WTC11 (cell line): ENCODE results near the gene ARHGEF12.

Source experiments
- ATF6 ChIP-seq: sonication (generic); formaldehyde crosslinking; IDR thresholded peaks from 2 replicates; pipeline ENCODE4 v1.8.1; 2023; ENCODE audit warnings: mild to moderate bottlenecking, missing genetic modification reagents
- CREB1 ChIP-seq: sonication (generic); formaldehyde crosslinking; IDR thresholded peaks from 2 replicates; pipeline ENCODE4 v1.8.0; 2023; ENCODE audit warnings: mild to moderate bottlenecking, missing genetic modification reagents
- E2F1 ChIP-seq: sonication (generic); formaldehyde crosslinking; IDR thresholded peaks from 2 replicates; pipeline ENCODE4 v1.8.0; 2022; ENCODE audit warnings: mild to moderate bottlenecking, missing genetic modification reagents
- GABPB1 ChIP-seq: sonication (generic); formaldehyde crosslinking; IDR thresholded peaks from 2 replicates; pipeline ENCODE4 v1.8.1; 2023; ENCODE audit warnings: mild to moderate bottlenecking, missing genetic modification reagents
- HMGXB4 ChIP-seq: sonication (generic); formaldehyde crosslinking; IDR thresholded peaks from 2 replicates; pipeline ENCODE4 v1.8.1; 2023; ENCODE audit warnings: mild to moderate bottlenecking, moderate library complexity, missing genetic modification reagents
- NFYB ChIP-seq: sonication (generic); formaldehyde crosslinking; conservative IDR thresholded peaks from 2 replicates; pipeline ENCODE4 v1.8.0; 2022; ENCODE audit warnings: low read depth, missing genetic modification reagents
- NR3C1 ChIP-seq: sonication (generic); formaldehyde crosslinking; conservative IDR thresholded peaks from 2 replicates; pipeline ENCODE4 v1.8.1; 2023; ENCODE audit warnings: low read depth, mild to moderate bottlenecking, missing genetic modification reagents
- SP1 ChIP-seq: sonication (generic); formaldehyde crosslinking; conservative IDR thresholded peaks from 2 replicates; pipeline ENCODE4 v1.8.1; 2022; ENCODE audit warnings: missing genetic modification reagents
- ZNF423 ChIP-seq: fragments of 250-450 bp; sonication (Bioruptor Pico); IDR thresholded peaks from 2 replicates; pipeline ENCODE4 v2.1.2; 2022; ENCODE audit warnings: mild to moderate bottlenecking, moderate library complexity
- TF ChIP-seq, protein P1 (sequence below): fragments of 200-600 bp; IDR thresholded peaks from 2 replicates; pipeline ENCODE4 v1.8.0; 2022; ENCODE audit warnings: antibody characterized with exemption
- TF ChIP-seq, protein P2 (sequence below): sonication (generic); formaldehyde crosslinking; IDR thresholded peaks from 2 replicates; pipeline ENCODE4 v1.8.1; 2022; ENCODE audit warnings: low read depth, missing genetic modification reagents, borderline replicate concordance
- TF ChIP-seq, protein P3 (sequence below): sonication (generic); formaldehyde crosslinking; IDR thresholded peaks from 2 replicates; pipeline ENCODE4 v1.8.1; 2022; ENCODE audit warnings: mild to moderate bottlenecking, missing genetic modification reagents, moderate library complexity, borderline replicate concordance

- TF ChIP-seq ZNF423 (CRISPR knock-in tag): no peak
- TF ChIP-seq, protein P1, sequence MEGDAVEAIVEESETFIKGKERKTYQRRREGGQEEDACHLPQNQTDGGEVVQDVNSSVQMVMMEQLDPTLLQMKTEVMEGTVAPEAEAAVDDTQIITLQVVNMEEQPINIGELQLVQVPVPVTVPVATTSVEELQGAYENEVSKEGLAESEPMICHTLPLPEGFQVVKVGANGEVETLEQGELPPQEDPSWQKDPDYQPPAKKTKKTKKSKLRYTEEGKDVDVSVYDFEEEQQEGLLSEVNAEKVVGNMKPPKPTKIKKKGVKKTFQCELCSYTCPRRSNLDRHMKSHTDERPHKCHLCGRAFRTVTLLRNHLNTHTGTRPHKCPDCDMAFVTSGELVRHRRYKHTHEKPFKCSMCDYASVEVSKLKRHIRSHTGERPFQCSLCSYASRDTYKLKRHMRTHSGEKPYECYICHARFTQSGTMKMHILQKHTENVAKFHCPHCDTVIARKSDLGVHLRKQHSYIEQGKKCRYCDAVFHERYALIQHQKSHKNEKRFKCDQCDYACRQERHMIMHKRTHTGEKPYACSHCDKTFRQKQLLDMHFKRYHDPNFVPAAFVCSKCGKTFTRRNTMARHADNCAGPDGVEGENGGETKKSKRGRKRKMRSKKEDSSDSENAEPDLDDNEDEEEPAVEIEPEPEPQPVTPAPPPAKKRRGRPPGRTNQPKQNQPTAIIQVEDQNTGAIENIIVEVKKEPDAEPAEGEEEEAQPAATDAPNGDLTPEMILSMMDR: no peak
- no peak for TF ChIP-seq E2F1 (CRISPR knock-in tag)
- TF ChIP-seq, protein P2, sequence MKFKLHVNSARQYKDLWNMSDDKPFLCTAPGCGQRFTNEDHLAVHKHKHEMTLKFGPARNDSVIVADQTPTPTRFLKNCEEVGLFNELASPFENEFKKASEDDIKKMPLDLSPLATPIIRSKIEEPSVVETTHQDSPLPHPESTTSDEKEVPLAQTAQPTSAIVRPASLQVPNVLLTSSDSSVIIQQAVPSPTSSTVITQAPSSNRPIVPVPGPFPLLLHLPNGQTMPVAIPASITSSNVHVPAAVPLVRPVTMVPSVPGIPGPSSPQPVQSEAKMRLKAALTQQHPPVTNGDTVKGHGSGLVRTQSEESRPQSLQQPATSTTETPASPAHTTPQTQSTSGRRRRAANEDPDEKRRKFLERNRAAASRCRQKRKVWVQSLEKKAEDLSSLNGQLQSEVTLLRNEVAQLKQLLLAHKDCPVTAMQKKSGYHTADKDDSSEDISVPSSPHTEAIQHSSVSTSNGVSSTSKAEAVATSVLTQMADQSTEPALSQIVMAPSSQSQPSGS (CRISPR knock-in tag): no peak
- no peak for TF ChIP-seq CREB1
- no peak for TF ChIP-seq GABPB1 (CRISPR knock-in tag)
- TF ChIP-seq HMGXB4 (CRISPR knock-in tag): no peak
- TF ChIP-seq, protein P3, sequence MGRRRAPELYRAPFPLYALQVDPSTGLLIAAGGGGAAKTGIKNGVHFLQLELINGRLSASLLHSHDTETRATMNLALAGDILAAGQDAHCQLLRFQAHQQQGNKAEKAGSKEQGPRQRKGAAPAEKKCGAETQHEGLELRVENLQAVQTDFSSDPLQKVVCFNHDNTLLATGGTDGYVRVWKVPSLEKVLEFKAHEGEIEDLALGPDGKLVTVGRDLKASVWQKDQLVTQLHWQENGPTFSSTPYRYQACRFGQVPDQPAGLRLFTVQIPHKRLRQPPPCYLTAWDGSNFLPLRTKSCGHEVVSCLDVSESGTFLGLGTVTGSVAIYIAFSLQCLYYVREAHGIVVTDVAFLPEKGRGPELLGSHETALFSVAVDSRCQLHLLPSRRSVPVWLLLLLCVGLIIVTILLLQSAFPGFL (CRISPR knock-in tag): no peak
- no peak for TF ChIP-seq NR3C1 (CRISPR knock-in tag)
- TF ChIP-seq ATF6 (CRISPR knock-in tag): no peak
- TF ChIP-seq SP1 (CRISPR knock-in tag): no peak
- no peak for TF ChIP-seq NFYB (CRISPR knock-in tag)
Observed at GRCh38 chr11:120384476-120384875, 48.3 kb downstream of the ARHGEF12 start.
